Ecto neural progenitor cell (in vitro differentiated cells): Measurements from ENCODE around the gene ARHGAP45.

ENCODE experiments used
- DNase-seq: peaks from one replicate; pipeline ENCODE4 v3.0.0-alpha.2; 2018; ENCODE audit warnings: low spot score

Gene ARHGAP45

DNA sequence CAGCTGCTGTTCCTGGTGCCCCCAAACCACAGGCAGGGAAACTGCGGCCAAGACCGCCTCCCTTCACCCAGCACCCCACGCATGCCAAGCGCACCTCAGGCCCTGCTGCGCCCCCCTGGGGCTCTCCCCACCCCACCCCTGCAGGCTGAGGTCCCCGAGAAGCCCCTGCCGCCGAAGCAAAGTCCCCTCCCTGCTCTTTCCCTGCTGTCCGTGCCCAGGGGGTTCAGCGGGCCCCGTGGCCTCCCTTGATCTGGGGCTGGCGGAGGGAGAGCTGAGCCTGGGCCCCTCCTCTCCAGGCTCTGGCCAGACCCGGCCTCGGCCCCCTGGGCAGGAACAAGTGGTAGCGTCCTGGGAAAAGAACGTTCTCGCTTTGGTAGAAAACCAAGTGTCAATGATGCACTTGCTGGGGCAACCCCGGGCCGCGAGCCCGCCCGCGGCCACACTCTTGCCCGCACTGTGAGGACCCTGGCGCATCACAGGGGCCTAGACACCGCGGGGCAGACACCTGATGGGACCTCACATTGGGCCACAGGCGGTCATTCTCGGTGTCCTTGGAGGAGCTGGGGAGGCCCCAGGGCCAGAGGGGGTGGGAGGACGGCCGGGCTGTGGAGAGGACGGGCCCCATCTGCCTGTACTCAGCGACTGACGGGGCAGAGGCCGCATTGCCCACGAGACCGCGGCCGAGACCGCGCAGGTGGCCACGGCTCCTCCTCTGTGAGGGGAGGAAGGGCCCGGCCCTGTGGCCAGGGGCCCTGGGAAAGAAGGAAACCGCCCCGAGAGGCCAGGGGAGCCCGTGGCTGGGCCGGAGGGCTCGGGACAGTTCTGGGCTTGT, 65.8 kb downstream of the ARHGAP45 start:
- DNase-seq = no peak

DNA sequence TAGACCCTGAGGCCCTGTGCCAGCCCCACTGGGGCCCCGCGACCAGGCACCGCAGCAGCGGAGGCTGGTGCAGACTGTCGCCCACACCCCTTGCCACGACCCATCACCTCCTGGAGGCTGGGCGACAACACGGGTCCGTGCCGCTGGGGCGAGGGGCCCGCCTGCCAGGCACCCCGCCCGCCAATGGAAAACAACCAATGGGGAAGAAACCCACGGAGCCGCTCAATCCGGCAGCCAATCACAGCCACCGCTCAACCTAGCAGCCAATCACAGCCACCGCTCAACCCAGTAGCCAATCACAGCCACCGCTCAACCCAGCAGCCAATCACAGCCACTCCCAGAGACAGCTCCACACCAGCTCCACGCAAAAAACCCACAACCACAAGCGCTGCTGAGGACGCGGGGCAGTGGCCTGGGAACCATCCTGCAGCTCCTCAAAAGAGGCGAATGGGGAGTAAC, 66.5 kb downstream of the ARHGAP45 start:
- no peak for DNase-seq

DNA sequence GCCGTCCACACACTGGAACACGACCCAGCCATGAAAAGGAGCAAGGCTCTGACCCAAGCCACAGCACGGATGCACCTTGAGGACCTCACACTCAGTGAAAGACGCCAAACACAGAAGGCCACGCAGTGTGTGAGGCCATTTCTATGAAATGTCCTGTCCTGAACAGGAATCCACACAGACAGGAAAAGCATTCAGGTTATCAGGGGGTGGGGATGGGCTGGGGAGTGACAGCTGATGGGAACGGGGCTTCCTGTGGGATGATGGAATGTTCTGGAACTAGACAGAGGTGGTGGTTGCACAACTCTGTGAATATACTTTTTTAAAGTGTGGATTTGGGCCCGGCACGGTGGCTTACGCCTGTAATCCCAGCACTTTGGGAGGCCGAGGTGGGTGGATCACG, 67.5 kb downstream of the ARHGAP45 start:
- no peak for DNase-seq

DNA sequence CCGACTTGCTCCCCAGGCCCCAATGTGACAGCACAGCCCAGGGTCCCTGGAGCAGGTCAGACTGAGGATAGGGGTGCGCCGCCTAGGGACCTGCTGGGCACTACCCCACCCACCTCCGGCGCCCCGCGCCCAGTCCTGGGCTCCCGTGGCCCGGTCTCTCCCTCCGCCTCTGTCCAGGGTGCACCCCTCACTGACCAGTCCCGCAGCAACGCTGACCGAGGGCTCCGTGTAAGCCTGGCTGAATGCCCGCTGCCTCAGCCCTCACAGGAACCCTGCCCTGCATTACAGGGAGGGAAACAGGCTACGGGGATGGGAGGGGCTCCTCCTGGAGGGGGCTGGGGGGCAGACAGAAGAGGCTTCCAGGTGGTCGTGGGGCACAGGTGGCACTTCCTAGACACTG, 68.5 kb downstream of the ARHGAP45 start:
- no peak for DNase-seq

DNA sequence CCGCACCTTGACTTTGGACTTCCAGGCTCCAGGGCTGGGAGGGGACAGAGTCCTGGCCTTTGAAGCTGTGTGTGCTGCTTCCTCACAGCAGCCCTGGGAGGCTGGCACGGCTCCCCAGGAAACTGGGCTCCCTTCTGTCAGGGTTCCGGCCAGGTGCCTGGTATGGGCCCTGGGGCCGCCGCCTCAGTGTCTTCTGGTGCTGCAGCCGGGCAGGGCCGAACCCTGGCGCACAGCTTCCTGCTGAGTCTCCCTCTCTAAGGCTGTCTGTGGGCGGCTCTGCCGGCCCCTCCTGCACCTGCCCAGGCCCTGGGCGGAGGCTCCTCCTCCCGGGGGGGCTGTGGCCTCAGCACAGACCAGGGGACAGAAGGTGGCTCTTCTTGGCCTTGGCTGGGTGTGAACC, 69.2 kb downstream of the ARHGAP45 start:
- DNase-seq = no peak
